AG04450 (cell line): ENCODE data around the gene PBX2. TPM values are rescaled to one million over a fixed set of nuclear protein-coding genes. Genes with fewer than 3 reads are reported as not detected.

Experiments used
- CTCF ChIA-PET: fragments of 300-600, 350-600 bp; formaldehyde crosslinking; extraction: SDS; loops from one replicate; lab custom pipeline; 2022; ENCODE audit warnings: antibody characterized with exemption, inconsistent platforms; lab: Charles Lee
- POLR2A ChIA-PET: fragments of 350-600 bp; formaldehyde crosslinking; extraction: SDS; loops from one replicate; lab custom pipeline; 2021; ENCODE audit warnings: antibody characterized with exemption, inconsistent platforms; lab: Yijun Ruan, JAX
- DNase-seq: peaks from one replicate; pipeline ENCODE4 v3.0.0-alpha.2; 2011; ENCODE audit warnings: low read depth, low spot score
- H3K27ac ChIP-seq: one replicate; pipeline ENCODE4 v1.5.1; 2012; ENCODE audit warnings: low read depth, low read length, control low read depth
- H3K27me3 ChIP-seq: one replicate; pipeline ENCODE4 v1.6.0; 2012; ENCODE audit warnings: low read length; ENCODE audit not compliant: control insufficient read depth, insufficient read depth
- H3K4me3 ChIP-seq: 2 replicates; pipeline ENCODE4 v1.5.1; 2011; ENCODE audit warnings: mild to moderate bottlenecking, low read depth, low read length, control low read depth
- H3K9me3 ChIP-seq: 2 replicates; pipeline ENCODE4 v1.5.1; 2012; ENCODE audit warnings: low read length; ENCODE audit not compliant: control insufficient read depth, insufficient read depth
- polyA plus RNA-seq: library from polyadenylated mRNA; depleted of rRNA; stranded (reverse); fragments of >200 nt; gene quantifications from 2 replicates; pipeline ENCODE4 v1.2.3, GENCODE V29; 2011
- TF ChIP-seq, protein P1 (sequence below): IDR thresholded peaks from 2 replicates; pipeline ENCODE4 v1.5.1; 2011; ENCODE audit warnings: low read depth, low read length, control low read depth, inconsistent platforms

Gene PBX2
- polyA plus RNA-seq, 1 experiment: 56.5 TPM

DNA sequence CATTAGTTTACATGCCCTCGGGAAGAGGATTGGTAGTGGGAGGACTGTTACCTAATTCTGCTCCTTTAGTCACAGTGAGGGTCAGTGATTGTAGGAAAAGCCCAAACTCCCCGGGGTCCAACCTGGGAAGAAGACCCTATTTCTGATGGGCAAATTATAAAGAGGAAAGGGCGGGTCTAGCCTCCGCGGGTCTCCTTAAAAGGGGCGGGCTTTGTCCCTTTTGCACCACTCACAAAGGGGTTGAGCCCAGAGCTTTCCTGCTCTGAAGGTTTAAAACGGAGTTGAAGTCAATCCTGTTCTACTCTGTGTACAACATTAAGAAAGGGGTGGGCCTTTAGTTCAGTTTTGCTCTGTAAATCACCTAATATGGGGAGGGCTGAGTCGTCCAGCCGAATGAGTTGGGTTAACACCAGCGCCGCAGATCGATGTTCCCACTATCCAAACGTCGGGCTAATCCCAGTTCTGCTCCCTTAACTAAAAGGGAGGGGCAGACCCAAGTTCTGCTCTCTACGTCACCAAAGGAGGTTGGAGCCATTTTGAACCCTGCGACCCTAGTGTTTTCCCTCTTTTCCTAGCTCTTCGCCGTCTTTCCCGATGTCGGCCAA lies 12.7 kb downstream of the PBX2 start:
- TF ChIP-seq, protein P1, sequence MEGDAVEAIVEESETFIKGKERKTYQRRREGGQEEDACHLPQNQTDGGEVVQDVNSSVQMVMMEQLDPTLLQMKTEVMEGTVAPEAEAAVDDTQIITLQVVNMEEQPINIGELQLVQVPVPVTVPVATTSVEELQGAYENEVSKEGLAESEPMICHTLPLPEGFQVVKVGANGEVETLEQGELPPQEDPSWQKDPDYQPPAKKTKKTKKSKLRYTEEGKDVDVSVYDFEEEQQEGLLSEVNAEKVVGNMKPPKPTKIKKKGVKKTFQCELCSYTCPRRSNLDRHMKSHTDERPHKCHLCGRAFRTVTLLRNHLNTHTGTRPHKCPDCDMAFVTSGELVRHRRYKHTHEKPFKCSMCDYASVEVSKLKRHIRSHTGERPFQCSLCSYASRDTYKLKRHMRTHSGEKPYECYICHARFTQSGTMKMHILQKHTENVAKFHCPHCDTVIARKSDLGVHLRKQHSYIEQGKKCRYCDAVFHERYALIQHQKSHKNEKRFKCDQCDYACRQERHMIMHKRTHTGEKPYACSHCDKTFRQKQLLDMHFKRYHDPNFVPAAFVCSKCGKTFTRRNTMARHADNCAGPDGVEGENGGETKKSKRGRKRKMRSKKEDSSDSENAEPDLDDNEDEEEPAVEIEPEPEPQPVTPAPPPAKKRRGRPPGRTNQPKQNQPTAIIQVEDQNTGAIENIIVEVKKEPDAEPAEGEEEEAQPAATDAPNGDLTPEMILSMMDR: no peak
- no peak for DNase-seq
- ChIA-PET CTCF (interaction anchor here (0.5 to 1.3 kb wide), 5 partner anchors 14 to 57 kb away, joined by 3 to 7 read pairs (median 4); partner anchors contain the start of gene ATF6B), POLR2A (interaction anchor here (0.5 to 1.5 kb wide), 7 partner anchors 10 to 795 kb away, joined by 3 to 11 read pairs (median 4); partner anchors contain the start of genes ATF6B and FKBPL)
- no peaks in the 10 kb centered on the region for H3K27me3 ChIP-seq
- H3K27ac ChIP-seq: peak overlapping the region; percentile 99
- H3K9me3 ChIP-seq: peaks cover 3% of the 10 kb centered on the region; the same call in 1 of the 2 replicates
- H3K4me3 ChIP-seq: peak overlapping the region; percentile 97

DNA sequence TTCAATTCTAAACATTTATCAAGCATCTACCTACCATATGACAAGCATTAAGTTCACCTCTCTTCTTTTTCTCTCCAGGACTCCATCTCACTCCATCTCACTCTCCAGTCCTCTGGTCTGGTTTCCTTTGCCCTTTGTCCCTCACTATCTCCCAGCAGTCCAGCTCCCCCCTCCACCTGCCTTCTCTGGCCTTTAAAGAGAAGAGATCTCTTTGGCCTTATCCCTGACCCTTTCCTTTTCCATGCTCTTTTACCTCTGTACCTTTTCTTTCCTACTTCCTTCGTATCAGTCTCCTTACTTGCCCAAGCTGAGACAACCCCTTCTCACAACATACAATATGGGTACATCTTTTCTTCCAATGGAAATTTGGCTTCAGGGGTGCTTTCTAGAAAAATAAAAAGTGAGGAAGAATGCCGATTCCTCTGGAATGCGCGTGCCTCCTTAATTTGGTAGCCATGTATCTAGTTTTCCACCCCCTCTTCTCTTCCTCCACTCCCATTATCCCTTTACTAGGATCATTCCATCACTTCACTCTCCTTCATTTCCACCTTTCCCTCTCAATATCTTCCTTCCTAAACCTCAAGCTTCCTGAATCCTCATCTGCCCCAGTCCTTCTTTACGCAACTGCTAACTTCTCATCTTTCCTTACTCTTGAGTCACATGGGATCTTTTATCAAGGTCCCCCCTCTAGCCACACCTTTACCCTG lies 13.4 kb downstream of the PBX2 start:
- ChIA-PET POLR2A (interaction anchor here (0.6 to 1.5 kb wide), 9 partner anchors 11 to 795 kb away, joined by 3 to 11 read pairs (median 4); partner anchors contain the start of genes ATF6B and FKBPL), CTCF (interaction anchor here (0.5 to 1.4 kb wide), 5 partner anchors 19 to 58 kb away, joined by 3 to 7 read pairs (median 6); partner anchors contain the start of gene ATF6B)
- DNase-seq: no peak
- Histone ChIP-seq H3K9me3 (peaks cover 3% of the 10 kb centered on the region; the same call in 1 of the 2 replicates), H3K27me3 (no peaks in the 10 kb centered on the region), H3K27ac (peak overlapping the region; percentile 99), H3K4me3 (peak overlapping the region; percentile 97)
- TF ChIP-seq, protein P1: no peak

DNA sequence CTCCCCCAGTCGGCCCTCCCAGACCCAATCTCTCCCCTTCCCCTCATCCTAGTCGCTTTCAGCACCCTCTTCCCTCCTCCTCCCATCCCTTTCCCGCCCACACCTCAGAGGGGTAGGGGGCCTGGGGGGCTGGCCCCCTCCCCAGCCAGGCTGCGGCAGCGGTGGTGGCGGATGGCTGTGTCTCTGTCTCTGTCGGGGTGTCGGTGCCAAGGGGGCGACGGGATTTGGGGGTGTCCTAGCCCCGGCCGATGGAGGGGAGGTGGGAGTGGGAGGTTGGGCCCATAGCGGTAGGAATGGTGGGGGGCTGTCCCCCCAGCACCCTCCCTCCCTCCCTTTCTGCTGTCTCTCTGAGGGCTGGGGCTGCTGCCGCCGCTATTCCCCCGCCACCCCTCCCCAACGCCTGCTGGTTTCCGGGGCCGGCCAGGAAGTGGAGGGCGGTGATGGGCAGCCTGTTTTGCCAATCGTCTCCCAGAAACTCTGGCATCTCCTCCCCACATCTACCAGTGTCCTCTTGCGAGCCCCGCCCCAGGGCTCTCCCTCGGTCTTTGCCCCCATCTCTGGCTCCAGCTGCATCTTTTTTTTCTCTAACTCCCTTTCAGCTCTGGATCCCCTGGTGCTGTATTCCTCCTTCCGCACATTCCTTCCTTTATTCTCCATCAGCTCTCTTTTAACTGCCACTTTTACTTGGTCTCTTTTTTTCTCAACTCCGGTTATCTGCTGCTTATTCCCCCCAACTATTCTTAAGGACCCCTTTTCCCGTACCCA lies 14.1 kb downstream of the PBX2 start, which contains the start of gene AGPAT1:
AGPAT1 (minus strand) TSS at position 374 of the 765 bp plus-strand sequence. CDS start 4,588 bp downstream, outside the sequence.
- Histone ChIP-seq H3K27me3 (no peaks in the 10 kb centered on the region), H3K4me3 (peak within 1 kb of the TSS; percentile 97), H3K27ac (peak within 1 kb of the TSS; percentile 99), H3K9me3 (peaks cover 3% of the 10 kb centered on the region; the same call in 1 of the 2 replicates)
- POLR2A ChIA-PET: interaction anchor here (0.6 to 0.9 kb wide), 3 partner anchors 17 to 206 kb away, joined by 3 to 5 read pairs (median 3); partner anchors contain the start of gene ATF6B
- TF ChIP-seq, protein P1: no peak
- peak; percentile 96 for DNase-seq
- CTCF ChIA-PET: interaction anchor here (0.7 to 1.4 kb wide), 2 partner anchors 20 to 57 kb away, joined by 6 read pairs; no protein-coding TSS in a partner anchor

DNA sequence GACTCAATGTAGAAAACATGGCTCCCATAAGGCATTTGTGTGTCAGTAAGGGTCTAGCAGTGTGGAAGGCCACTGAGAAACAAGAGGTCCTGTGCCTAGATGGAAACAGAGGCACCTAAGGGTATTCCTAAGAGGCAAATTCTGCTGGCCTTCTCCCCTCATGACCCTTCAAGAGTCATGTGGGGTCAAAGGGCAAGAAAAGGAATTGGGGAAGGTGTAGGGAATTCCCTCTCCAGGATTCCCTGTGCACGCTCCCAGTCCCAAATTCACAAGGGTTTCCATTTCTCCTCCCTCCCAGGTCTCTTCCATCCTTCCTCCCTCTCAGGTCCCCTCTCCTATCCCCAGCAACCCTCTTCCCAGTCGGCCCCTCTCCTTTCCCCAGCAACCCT lies 14.7 kb downstream of the PBX2 start:
- Histone ChIP-seq H3K9me3 (peaks cover 3% of the 10 kb centered on the region; the same call in 1 of the 2 replicates), H3K4me3 (peak overlapping the region; percentile 97), H3K27me3 (no peaks in the 10 kb centered on the region), H3K27ac (no peak overlapping the region)
- ChIA-PET CTCF (no interaction called here), POLR2A (no interaction called here)
- no peak for DNase-seq
- TF ChIP-seq, protein P1: no peak
